Heart right ventricle (tissue), 16 donors: Measurements from ENCODE around the gene IL18RAP. TPM values are rescaled to one million over a fixed set of nuclear protein-coding genes. Genes with fewer than 3 reads are reported as not detected.

ENCODE experiments used
- ATAC-seq, 8 donors: fragments of 200-7000 bp; cut with Tn5 transposase; one replicate each; pipeline ENCODE4 v1.9.1; 2020; ENCODE audit warnings: mild to moderate bottlenecking in 8 of 8, moderate library complexity in 8 of 8, moderate number of reproducible peaks in 1 of 8
- DNase-seq, 2 donors: peaks; one replicate each; pipeline ENCODE4 v3.0.0-alpha.2; 2020
- H3K27ac ChIP-seq, 10 donors: fragments of 200-600 bp; sonication (generic) in 2 of 10; one replicate each; pipeline versions ENCODE4 v1.5.0 to v1.8.0; 2020 to 2022; ENCODE audit warnings: mild to moderate bottlenecking in 3 of 10
- H3K27me3 ChIP-seq, 7 donors: fragments of 200-600 bp; one replicate each; pipeline ENCODE4 v1.8.0; 2021 to 2022; ENCODE audit warnings: mild to moderate bottlenecking in 2 of 7
- H3K36me3 ChIP-seq, 9 donors: fragments of 200-600 bp; sonication (generic) in 1 of 9; one replicate each; pipeline versions ENCODE4 v1.5.0 to v1.8.0; 2020 to 2022; ENCODE audit warnings: mild to moderate bottlenecking in 2 of 9
- H3K4me1 ChIP-seq, 9 donors: fragments of 200-600 bp; sonication (generic) in 1 of 9; one replicate each; pipeline versions ENCODE4 v1.5.0 to v1.8.0; 2020 to 2022; ENCODE audit warnings: mild to moderate bottlenecking in 4 of 9
- H3K4me3 ChIP-seq, 10 donors: fragments of 200-600 bp; sonication (generic) in 2 of 10; one replicate each; pipeline versions ENCODE4 v1.5.0 to v1.8.0; 2020 to 2022; ENCODE audit warnings: mild to moderate bottlenecking in 7 of 10, moderate library complexity in 2 of 10
- H3K9me3 ChIP-seq, 11 donors: fragments of 200-600 bp in 10 of 11; sonication (generic) in 2 of 11; one replicate each; pipeline versions ENCODE4 v1.5.0 to v1.8.0; 2013 to 2022; ENCODE audit warnings: mild to moderate bottlenecking in 2 of 11, control low read depth in 1 of 11, moderate library complexity in 1 of 11
- CTCF ChIP-seq, 9 donors: fragments of 200-600 bp; sonication (generic) in 2 of 9; IDR thresholded peaks; one replicate each; pipeline versions ENCODE4 v1.5.0 to v1.8.0; 2021 to 2022; ENCODE audit warnings: antibody characterized with exemption in 9 of 9, mild to moderate bottlenecking in 5 of 9, moderate library complexity in 1 of 9
- WGBS, 2 donors: extraction: QIAGEN DNeasy Blood & Tissue Kit; methylation state at CpG; one replicate each; pipeline ENCODE4 v1.1.7; 2013; ENCODE audit warnings: inconsistent platforms in 1 of 2; 5-methylcytosine and 5-hydroxymethylcytosine counted together
- intact Hi-C, 10 donors: fragments of 100-400 bp; cut with DNase I; formaldehyde crosslinking; loops; one replicate each; pipeline versions ENCODE4 v1.11.1 to v1.14.2; 2022
- microRNA-seq, 2 donors: library from miRNA; unstranded; fragments of <30 nt; microRNA quantifications; one replicate each; pipeline ENCODE4 v1.2.0, GENCODE V29; 2021
- polyA plus RNA-seq, 2 donors: library from polyadenylated mRNA; stranded (reverse); fragments of 200-250 nt; gene quantifications; one replicate each; pipeline ENCODE4 v1.2.3, GENCODE V29; 2013
- total RNA-seq, 10 donors: library from RNA; stranded (reverse); fragmentation: NEBNext Ultra II Directional in 3 of 10; extraction: Animal tissue kit (Norgen Biotek cat#: 25700) in 3 of 10; gene quantifications; one replicate each; pipeline versions ENCODE4 v1.2.1 to v1.2.4, GENCODE V29; 2021 to 2023
- donor health status: Arrhythmogenic right ventricular cardiomyopathy.
- donor health status: ischemic (EF 13 %, LVEDD 7.1; RV severe dilation, severe dysfunction).
- donor health status: healthy with polysubstance abuse.
- donor health status: DM: no; HTN: yes; CAD: no.
- donor health status: DM: no; HTN: no; CAD: no.
- donor health status: ischemic (EF 25% LVEDD 6.9; RV normal size, moderate dysfunction).
- donor health status: ischemic (EF 25% LVEDD 5.7; RV mildly dilated, moderate dysfunction).
- donor health status: healthy.
- donor health status: DM: yes; HTN: yes; CAD: no.
- donor health status: Ischemic cardiomyopathy.
- donor health status: ischemic (EF 35%, LVEDD 5.7; RV mildly dilated, moderate dysfunction).
- donor health status: nonischemic (EF 11% LVEDD 7.7; RV severe dilation, severe dysfunction).
- donor health status: DM: yes; HTN: yes; CAD: no.
- donor health status: PGD.
- donor health status: ischemic (EF 29% LVEDD 5.4; RV normal size, mild dysfunction).
- donor health status: nonischemic (EF 23%, LVEDD 6.1; RV moderate dilation, normal function).

The IL18RAP gene
- total and polyA plus RNA-seq, 12 donors: 0.12 to 1.2 (median 0.49) TPM; not detected in 3

DNA sequence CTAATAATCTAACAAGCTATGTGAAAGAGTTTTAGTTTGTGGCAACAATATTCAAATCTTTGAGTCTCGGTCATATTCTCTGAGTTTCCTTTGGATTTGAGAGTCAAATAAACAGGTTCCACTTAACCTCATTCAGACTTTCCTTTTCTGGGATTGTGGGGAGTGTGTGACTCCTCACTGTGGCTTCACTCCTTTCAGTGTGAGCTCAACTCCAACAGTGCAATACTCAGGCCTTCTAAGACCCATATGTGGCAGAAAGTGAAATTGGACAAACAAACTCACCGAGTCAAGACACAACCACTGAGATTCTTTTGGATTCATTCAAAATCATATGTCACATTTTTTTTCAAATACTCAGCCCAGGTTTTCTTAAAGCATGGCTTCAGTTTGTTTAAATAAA is 75.5 kb downstream of the IL18RAP start:
- Histone ChIP-seq H3K4me1 (no peaks in the 10 kb centered on the region), H3K27me3 (peaks cover 0 to 19% (median 5%) of the 10 kb centered on the region in 7 donors), H3K9me3 (peaks cover 0 to 15% (median 0%) of the 10 kb centered on the region in 11 donors), H3K27ac (no peak overlapping the region), H3K36me3 (no peaks in the 10 kb centered on the region), H3K4me3 (no peak overlapping the region)
- DNase-seq (no peak), ATAC-seq (no peak)
- 89 to 91% methylated on average over 2 of the region's 2 CpGs for WGBS, 2 donors
- intact Hi-C loops: no loop called here
- TF ChIP-seq CTCF (IDR thresholded peaks at IDR 0.05): no peak

DNA sequence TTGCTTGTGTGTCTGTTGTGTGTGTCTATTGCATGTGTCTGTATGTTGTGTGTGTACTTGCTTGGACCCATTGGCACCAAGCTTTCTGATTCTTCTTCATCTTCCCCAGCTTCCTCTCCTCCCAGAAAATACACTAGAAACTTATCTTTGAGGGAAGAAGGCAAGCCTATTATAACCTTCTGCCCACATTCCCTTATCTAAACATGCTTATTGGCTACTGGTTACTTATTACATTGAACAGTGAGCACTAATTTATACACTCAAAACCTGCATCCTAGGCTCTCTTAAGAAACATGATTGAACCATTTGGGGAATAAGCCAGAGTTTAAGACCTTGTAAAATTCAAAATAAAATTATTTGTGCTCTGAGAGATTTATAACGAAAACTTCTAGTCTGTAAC is 76.6 kb downstream of the IL18RAP start:
- Histone ChIP-seq H3K9me3 (peaks cover 0 to 10% (median 0%) of the 10 kb centered on the region in 11 donors), H3K36me3 (no peaks in the 10 kb centered on the region), H3K4me1 (no peaks in the 10 kb centered on the region), H3K4me3 (no peak overlapping the region), H3K27ac (no peak overlapping the region), H3K27me3 (peaks cover 0 to 19% (median 5%) of the 10 kb centered on the region in 7 donors)
- TF ChIP-seq CTCF (IDR thresholded peaks at IDR 0.05): no peak
- no peak for DNase-seq
- 79 to 82% methylated on average over 1 of the region's 1 CpG for WGBS, 2 donors
- intact Hi-C loops: no loop called here
- ATAC-seq: no peak

Small RNA genes within 50 kb of the gene (microRNA-seq; reads per million reads assigned to microRNA genes)
- 0 to 0.51 reads per million in 2 donors for gene MIR4772

Other genes starting within 250 kb of the IL18RAP start
- under 1 TPM in 5 of 10 donors, not detected in 5; 0.11 to 0.92 (median 0.31) TPM for gene IL1RL2, start 236.1 kb upstream of the IL18RAP start, total RNA-seq
- gene IL1RL2, start 236.1 kb upstream of the IL18RAP start, polyA plus RNA-seq: under 1 TPM; 0.22 to 0.29 TPM
- 10 to 100 TPM in 1 of 10 donors, 1 to 10 TPM in 6, under 1 TPM in 3; 0.48 to 35.3 (median 1.2) TPM for gene IL1RL1, start 111.6 kb upstream of the IL18RAP start, total RNA-seq
- 10 to 100 TPM in 1 of 2 donors, 1 to 10 TPM in 1; 1.5 to 44.9 TPM for gene IL1RL1, start 111.6 kb upstream of the IL18RAP start, polyA plus RNA-seq
- gene IL18R1, start 67.4 kb upstream of the IL18RAP start, total RNA-seq: 1 to 10 TPM in 5 of 10 donors, under 1 TPM in 5; 0.06 to 4.9 (median 1.1) TPM
- gene IL18R1, start 67.4 kb upstream of the IL18RAP start, polyA plus RNA-seq: 1 to 10 TPM; 2.3 to 3.5 TPM
- under 1 TPM in 1 of 10 donors, not detected in 9; 0.07 TPM for gene SLC9A4, start 50.1 kb downstream of the IL18RAP start, total RNA-seq
- not detected for gene SLC9A4, start 50.1 kb downstream of the IL18RAP start, polyA plus RNA-seq
- under 1 TPM in 6 of 10 donors, not detected in 4; 0.05 to 0.21 (median 0.17) TPM for gene SLC9A2, start 196.4 kb downstream of the IL18RAP start, total RNA-seq
- gene SLC9A2, start 196.4 kb downstream of the IL18RAP start, polyA plus RNA-seq: under 1 TPM in 1 of 2 donors, not detected in 1; under 0.01 TPM